Stimulated activated CD4-positive, alpha-beta T cell treated with anti-CD3 and anti-CD28 coated beads, TNF-alpha, amount 100 ng/mL, for 4 hours (primary cell): Measurements from ENCODE around the gene SIX2.

ENCODE experiments used
- DNase-seq, 3 experiments: peaks; one replicate each; pipeline ENCODE4 v3.0.0-alpha.2; 2020; ENCODE audit warnings: low read depth in 3 of 3

SIX2 gene

DNA sequence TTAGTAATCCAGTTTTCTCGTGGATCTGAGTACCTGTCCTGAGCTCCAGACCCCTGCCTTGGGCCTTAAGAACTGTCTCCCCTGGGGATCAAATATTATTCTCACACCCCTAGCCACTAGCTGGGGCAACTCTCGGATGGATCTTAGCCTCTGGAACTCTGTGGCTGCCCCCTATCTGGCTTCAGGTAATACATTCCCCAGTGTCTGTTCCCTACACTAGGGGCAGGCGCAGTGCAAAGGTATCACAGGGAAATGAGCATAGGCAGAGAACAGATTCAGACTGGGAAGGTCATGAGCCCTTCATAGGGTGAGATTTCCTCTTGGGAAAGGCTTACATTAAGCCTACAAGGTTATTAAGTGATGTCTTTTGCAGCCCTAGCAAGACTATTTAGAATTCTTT, 11.2 kb upstream of the SIX2 start:
- no peak for DNase-seq

DNA sequence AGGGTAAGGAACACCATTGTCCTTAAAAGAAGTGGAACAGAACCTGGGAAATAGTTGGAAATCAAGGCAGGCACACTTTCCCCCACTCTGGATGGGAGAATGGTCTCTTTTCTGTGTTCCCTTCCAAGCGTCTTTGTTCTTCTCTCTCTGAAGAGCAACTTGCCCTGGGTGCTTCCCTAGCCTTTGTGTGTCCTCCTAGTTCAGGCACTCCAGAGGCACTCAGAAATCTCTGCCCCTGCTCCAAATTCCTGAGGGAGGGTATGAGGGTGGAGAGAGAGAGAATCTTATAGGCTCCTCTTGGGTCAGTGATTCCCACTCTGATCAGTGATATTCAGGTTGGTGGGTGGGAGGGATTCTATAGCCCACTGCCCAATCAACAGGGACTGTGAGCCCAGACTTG, 8.8 kb upstream of the SIX2 start:
- DNase-seq = no peak

DNA sequence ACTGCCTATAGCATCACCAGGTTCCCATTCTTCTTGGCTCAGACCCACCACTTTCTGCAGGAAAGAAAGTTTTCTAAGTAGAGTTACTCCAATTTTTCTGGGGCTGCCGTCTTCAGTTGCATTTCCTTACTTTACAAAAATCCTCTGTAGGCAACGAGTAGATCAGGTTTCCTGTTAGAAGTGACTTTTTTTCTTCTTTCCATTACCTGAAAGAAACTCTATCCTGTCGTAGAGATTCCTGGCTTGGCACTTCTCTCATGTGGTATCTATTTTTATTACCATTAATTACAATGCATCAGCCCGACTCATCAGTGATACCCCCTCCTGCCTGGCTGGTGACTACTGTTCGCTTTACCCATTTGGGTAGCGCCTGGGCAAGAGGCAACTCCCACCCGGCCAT, 5.6 kb upstream of the SIX2 start:
- DNase-seq = no peak

DNA sequence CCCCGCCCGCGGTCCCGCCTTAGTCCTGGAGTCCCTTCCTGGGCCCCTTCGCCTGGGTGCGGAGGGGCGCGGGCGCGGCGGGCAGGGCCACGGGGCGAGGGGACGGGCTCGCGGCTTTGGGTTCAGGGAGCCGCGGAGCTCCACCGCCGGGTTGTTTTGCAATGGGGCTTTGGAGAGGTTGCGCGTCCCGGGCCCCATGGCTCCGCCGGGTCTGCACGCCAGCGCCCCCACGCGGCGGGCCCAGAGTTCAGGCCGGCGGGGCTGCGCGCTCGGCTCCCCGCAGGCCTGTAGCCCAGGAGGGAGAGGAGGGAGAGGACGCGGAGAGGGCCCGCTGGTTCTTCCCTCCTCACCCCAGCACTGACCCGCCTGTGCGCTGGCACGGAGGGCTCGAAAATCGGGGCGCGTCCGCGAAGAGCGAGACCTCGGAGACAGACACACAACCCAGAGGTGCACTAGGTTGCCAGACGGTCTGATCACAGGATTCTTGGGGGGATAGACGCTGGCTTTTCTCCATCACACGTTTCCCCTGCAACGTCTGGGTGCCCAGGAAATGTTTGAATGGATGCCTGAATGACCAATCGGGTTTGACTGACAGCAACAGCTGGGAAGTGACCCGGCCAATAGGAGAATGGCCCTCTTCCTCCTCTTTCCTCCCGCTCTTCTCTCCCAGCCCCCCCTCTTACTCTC, 4.9 kb upstream of the SIX2 start:
- DNase-seq = no peak

DNA sequence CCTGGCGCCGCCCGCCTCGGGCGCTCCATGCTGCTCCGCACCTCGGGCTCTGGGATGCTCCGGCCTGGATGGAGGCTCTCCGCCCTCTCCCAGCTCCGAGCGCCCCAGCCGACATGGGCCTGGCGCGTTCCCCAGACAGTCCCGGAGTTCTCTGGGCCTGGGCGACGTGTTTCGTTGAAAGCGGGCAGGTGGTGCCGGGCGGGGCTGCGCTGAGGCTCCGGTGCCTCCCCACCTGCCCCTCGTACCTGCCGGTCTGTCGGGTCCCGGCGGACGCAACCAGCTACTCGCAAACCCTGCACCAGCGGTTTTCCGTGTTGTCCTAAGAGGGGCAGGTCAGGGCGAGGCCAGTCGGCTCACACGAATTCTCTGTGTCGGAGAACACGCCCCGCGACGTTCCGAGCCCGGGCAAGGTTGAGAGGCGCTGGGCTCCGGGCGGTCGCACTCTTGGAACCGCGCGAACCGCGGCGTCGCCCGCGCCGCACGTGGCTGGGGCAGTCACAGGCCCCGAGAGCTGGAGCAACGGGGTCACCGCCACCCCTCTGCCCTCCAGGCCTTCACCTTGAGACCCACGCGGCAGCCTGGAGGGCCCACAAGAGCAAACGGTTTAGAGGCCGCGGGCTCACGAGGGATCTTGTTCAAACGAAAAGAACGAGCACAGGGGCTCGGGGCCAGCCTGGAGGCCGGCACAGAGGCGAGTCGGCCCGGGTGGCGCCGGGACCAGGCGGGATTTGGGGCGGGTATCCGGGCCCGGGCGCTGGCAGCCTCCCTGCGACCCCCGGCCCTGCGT, 4.2 kb upstream of the SIX2 start:
- DNase-seq = no peak

DNA sequence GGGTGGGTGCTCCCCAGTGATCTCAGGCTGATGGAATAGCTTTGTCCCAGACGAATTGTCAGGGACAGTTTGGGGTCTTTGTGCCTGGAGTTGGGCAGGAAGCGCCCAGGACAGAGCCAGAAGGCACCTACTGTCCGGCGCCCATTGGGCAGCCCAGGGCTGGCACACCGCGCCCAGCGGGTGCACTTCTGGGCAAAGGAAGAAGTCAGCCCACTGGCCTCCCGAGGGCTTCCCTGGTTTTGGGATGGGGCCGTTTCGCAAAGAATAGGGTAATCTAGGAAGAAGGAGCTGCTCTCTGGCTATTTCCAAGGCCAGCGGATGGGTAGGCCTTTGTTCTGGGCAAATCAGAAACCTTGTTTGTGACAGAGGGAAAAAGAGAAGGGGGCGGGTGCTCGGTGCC, 3.5 kb upstream of the SIX2 start:
- no peak for DNase-seq

DNA sequence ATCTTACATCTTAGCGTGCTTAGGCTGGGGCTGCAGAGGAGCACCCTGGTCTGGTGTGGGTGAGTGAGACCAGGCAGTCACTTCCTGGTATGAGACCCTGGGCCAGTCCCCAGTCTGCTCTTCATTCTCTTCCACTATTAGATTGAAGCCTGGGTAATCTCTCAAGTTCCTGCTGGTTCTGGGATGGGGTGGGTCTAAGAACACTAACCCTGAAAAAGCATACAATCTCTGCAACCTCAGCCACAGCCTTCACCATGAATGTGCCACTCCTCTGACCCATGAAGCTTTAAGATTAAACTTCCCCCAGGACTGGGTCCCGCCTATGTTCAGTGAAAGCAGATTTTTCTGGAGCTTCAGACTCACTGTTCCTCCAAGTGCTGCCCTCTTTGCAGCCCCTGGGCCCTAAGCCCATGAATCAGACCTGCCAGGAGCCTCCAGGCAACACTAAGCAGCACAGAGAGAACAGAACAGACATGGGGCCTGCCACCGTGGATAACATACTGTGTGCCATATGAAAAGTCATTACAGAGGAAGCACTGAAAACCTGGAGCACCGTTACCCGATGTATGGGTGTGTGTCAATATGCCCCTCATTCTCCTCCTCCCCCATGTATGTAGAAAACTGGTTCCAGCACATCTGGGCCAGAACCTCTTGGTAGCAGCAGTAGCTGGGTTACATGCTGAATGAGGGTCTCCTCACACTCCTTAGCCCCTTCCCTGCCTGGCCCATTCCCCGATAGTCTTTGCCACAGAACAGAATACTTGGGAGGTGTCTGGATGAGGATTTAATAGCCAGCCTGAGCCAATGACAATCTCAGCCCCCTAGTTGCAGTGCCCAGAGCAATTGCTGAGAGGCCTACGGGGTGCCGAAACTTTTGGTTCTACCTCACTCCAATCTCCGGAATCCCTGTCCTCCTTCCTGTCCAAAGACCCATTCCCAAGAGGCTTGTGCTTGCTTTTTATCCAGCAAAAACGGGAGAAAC, 2.7 kb upstream of the SIX2 start:
- DNase-seq = no peak

DNA sequence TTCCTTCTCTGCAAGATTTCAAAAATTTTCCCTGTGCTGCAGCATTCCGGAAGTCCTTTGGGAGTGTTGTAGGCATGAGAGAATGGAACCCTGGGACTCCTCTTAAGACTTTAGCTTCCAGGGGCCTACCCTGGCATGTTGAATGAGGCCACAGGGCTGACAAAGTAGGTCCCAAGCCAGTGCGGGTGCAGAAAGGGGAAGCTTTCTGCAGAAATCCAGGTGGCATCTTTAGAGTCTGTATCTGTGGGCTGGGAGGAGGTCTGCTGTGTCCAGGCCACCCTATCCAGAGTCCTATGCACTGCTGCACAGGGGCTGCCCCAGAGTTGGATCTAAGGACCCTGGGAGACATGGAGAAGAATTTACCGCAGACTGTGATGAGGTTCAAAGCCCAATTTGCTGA, 1.9 kb upstream of the SIX2 start:
- no peak for DNase-seq

DNA sequence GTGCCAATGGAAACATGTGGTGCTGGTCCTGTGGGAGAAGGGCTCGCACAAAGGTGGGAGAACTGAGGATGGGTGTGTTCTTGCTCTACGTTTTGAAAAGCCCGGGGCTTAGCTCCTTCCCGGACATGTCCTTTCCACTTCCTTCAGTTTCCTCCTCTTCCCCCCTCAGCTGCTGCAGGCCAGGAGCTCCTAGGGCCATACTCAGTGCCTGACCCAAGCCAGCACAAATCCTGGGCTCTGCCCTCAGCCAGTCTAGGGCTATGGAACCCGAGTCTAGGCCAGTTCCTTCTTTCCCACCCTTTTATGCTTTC, 1.4 kb upstream of the SIX2 start:
- no peak for DNase-seq

DNA sequence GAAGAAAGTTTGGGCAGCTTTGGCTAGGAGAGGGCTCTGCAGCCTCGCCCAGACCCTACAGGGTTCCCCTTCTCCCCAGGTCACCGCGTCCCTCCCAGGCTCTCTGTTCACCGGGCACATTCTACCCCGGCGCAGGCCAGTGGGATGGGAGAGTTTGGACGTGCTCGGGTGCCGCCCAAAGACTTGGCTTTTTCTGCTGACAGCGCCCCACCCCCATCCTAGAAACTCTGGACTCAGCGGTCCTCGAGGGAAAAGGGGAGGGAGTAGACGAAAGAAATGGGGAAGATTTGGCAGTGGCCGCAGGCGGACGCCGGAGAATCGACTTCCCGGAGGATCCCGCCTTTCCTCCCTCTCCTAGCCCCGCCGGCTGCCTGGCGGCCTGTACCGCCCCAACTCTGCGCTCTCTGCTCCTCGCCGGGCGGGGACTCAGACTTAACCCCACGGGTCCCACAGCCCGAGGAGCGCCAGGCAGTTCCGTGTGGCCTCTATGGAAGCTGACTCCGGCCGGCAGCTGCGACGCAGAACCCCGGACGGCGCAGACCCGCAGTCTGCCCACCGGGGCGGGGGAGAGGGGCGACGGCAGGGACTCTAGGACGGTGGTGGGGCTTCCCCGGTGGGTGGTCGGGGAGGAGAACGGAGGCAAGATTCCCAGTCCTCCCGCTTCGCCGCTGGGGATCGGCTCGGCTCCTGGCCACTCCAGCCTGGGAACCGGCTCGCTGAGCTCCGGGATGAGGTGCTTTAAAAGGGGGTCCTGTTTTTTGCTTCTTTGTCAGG, 863 bp upstream of the SIX2 start:
- DNase-seq = no peak

DNA sequence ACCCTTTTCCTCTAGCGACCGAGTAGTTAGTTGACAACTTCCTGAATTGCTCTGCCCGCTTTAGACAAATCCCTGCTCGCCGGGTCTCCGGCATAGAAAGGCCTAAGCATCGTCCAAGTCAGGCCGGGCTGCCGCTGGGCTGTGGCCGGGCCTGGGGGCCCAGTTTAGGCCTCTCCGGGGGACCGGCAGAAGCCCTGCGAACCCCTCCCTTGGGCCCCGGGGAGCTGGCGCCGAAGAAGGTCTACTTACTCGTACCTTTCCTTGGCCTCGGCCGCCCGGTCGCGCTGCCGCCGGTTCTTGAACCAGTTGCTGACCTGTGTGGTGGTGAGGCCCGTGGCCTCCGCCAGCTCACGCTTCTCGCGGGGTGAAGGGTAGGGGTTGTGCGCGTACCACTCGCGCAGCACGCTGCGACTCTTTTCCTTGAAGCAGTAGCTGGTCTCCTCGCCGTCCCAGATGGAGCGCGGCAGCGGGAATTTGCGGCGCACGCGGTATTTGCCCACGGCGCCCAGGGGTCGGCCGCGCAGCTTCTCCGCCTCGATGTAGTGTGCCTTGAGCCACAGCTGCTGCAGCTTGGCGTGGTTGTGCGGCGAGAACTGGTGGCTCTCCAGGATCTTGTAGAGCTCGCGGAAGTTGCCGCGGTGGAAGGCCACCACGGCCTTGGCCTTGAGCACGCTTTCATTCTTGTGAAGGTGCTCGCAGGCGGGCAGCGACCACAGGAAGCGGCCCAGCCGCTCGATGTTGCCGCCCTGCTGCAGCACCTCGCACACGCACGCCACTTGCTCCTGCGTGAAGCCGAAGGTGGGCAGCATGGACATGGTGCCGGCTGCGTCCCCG, 739 bp downstream of the SIX2 start:
- DNase-seq = no peak

DNA sequence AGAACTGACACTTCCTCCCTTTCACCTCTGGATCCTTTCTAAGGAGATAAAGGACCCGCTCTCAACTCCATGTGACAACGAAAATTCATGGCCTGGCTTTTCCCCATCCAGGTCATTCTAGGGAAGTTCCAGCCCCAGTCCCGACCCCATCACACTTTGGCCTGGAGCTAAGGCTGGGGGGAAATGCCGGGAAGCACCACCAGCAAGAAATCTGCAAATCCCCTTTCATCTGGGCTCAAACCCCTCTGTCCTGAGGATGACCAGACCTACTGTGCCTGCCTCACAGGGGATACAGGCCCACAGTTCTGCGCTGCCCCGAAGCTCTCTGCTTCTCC, 1.3 kb downstream of the SIX2 start:
- DNase-seq = no peak

DNA sequence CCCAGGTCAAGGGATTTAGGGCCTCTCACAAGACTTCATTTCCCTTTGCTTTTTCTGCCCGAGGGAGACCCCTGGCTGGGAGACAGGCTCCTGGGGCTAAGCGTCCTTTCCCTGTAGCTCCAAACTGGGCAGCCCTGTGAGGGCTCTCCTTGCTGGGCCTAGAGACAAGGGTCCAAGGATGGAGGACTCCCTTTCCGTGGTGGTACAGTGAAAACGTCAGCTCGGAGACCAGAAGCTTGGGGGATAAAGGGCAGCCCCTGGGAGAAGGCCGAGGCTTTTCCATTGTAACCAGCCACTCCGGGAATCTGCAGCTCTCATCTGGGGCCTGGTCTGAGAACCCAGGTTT, 2.3 kb downstream of the SIX2 start:
- DNase-seq = no peak

DNA sequence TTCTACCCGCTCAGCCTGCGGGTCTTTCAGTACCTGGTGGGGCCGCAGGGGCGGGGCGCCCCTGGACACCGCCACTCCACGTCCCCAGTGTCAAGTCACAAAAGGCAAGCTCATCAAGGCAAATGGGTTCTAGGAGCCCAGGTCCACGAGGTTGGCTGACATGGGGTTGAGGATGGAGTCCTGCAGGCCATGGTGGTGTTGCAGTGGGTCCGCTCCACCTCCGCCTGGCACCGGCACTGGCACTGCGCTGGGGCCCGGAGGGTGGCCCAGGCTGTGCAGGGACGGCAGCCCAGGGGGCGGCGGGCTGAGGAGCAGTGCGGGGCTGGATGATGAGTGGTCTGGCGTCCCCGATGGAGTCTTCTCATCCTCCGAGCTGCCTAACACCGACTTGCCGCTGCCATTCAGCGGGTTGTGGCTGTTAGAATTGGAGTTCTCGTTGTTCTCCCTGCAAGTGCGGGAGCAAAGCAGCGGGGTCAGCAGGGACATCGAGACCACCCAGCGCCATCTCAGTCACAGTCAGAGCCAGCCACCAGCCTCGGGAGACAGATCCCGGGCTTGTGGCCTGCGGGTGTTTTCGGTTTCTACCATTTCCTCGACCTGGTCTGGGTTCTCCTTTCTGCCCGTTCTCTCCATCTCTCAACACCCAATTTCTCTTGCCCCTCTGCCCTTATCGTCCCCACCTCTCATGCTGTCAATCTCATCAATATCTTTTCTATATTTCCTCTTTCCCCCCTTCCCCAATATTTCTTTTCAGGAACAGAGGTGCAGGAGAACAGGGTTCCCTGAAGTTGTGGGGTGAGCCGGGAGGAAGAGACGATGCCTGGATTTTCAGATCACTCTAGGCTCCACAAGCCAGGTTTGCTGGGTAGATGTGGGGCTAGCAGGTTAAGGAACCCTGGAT, 3.0 kb downstream of the SIX2 start:
- no peak for DNase-seq

DNA sequence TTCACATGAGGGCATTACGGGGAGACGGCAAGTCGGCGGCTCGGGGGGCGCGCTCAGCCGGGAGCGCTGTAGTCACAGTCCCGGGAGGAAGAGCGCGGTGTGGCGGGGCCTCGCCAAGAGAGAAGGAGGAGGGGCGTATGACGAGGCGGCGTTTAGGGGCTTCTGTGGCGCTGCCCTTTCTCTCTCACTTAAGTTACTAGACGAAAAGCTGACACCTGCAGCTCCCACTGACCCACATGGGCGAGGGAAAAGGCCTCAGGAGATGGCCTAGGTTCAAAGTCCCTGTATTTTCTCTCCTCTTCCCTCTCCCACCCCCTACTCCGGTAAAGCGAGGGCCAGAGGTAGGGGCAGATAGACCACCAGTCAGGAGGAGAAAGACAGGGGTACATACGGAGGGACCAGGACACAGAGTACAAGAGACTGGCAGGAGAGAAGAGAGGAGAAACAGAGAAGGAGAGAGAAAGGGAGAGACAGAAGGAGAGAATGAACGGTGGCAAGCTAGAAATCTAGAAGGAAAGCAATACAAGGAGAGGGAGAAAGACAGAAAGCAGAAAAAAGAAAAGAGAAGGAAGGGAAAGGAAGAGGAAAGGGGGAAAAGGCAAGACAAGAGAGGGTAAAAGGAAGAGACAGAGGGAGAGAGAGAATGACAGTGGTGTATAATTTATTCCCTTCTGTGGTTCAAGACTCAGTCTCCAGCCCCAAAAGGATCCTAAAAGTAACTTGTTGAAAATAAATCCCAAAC, 3.8 kb downstream of the SIX2 start:
- no peak for DNase-seq

DNA sequence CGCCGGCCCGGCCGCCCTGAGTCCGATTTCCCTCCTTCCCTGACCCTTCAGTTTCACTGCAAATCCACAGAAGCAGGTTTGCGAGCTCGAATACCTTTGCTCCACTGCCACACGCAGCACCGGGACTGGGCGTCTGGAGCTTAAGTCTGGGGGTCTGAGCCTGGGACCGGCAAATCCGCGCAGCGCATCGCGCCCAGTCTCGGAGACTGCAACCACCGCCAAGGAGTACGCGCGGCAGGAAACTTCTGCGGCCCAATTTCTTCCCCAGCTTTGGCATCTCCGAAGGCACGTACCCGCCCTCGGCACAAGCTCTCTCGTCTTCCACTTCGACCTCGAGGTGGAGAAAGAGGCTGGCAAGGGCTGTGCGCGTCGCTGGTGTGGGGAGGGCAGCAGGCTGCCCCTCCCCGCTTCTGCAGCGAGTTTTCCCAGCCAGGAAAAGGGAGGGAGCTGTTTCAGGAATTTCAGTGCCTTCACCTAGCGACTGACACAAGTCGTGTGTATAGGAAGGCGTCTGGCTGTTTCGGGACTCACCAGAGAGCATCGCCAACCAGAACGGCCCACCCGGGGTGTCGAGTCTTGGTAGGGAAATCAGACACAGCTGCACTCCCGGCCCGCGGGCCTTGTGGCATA, 4.6 kb downstream of the SIX2 start:
- no peak for DNase-seq

DNA sequence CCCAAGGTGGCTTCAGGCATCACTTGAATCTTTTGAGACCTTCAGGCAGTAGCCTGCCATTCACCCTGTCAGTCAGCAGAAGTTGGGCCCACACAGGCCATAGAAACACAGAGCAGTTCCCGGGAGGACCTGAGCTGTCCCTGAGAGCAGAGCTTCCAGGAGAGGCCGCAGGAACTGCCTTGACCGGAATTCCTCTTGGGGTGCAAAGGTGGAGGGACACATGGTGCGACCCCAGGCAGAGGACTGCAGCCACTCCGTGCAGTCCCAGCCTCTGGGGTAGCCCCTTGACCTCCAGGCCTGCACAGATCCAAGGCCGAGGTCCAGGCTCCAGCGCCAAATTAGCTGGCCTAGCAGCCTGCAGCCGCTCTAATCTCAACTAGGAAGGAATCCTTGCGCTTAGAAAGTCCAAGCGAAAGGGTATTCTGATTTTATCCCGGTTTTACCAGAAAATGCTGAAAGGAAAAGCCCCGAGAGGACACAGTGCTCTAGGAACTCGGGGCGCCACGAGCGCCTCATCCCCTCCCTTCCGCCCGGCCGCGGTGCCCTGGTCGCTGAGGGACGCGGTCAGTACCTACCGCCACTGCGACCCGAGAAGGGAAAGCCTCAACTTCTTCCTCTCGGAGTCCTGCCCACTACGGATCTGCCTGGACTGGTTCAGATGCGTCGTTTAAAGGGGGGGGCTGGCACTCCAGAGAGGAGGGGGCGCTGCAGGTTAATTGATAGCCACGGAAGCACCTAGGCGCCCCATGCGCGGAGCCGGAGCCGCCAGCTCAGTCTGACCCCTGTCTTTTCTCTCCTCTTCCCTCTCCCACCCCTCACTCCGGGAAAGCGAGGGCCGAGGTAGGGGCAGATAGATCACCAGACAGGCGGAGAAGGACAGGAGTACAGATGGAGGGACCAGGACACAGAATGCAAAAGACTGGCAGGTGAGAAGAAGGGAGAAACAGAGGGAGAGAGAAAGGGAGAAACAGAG, 5.4 kb downstream of the SIX2 start:
- no peak for DNase-seq

DNA sequence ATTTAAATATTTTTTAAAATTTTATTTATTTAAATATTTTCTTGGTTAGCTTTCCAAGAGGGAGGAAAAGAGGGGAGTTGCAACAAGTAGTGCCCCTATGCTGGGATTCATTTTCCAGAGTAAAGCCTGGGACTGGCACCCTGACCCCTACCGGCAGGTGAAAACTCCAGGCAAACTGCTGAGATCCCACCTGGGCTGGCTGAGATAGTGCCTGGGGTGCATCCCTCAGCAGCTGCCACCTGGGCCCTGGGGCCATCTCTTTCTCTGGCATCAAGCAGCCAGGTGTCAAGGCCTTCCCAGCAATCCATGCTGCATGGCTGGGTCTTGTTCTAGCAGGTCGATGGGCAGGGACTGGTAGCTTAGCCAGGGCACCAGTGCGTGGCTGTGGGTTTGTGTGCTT, 6.6 kb downstream of the SIX2 start:
- no peak for DNase-seq
